HCT116 (cell line): ENCODE measurements around the gene PXT1. TPM values are rescaled to one million over a fixed set of nuclear protein-coding genes. Genes with fewer than 3 reads are reported as not detected.
A peak's percentile ranks its signal among the peaks of the same experiment; 100 is the strongest.
"Not testable (repeated sequence)": the region's sequence is repeated elsewhere in the genome, so short reads cannot be mapped to it uniquely, and the experiment has no call there.

Experiments
- ATAC-seq: fragments of 200-7000 bp; cut with Tn5 transposase; 2 replicates; pipeline ENCODE4 v1.9.1; 2020; ENCODE audit warnings: mild to moderate bottlenecking, moderate library complexity
- BruUV-seq: library from RNA; stranded (reverse); fragments of 400-500 nt; replicated peaks from 2 replicates; lab custom pipeline; 2021; lab: Mats Ljungman, UMichigan
- CTCF ChIA-PET: fragments of 300-600 bp; sonication (Branson Sonifier 250); formaldehyde crosslinking; loops from one replicate; lab custom pipeline; 2021; ENCODE audit warnings: antibody characterized with exemption; lab: Charles Lee
- POLR2A ChIA-PET: fragments of 300-600, 350-600 bp; sonication (Branson Sonifier 250); formaldehyde crosslinking; loops from one replicate; lab custom pipeline; 2021; ENCODE audit warnings: antibody characterized with exemption; lab: Charles Lee
- RAD21 ChIA-PET, 2 experiments: fragments of 300-600 bp; sonication (Branson Sonifier 250); formaldehyde crosslinking; loops; one replicate each; lab custom pipeline; 2023; ENCODE audit warnings: low total read pairs in 2 of 2; ENCODE audit not compliant: uncharacterized antibody in 2 of 2, unreplicated experiment in 2 of 2, low non-redundant PET in 1 of 2; lab: Charles Lee
- DNase-seq: peaks from one replicate; pipeline ENCODE4 v3.0.0-alpha.2; 2010; ENCODE audit warnings: low read depth, low spot score
- H2AFZ ChIP-seq: fragments of 200-600 bp; shearing (Covaris generic), sonication (generic); 2 replicates; pipeline ENCODE4 v1.6.1; 2017; ENCODE audit warnings: low read depth, mixed run types, mixed read lengths, antibody characterized with exemption, low read length; ENCODE audit not compliant: poor library complexity, severe bottlenecking
- H3K27ac ChIP-seq: 2 replicates; pipeline ENCODE4 v1.5.1; 2012; ENCODE audit warnings: low read depth, low read length
- H3K27me3 ChIP-seq: fragments of 200-600 bp; sonication (generic); 2 replicates; pipeline ENCODE4 v1.6.1; 2016; ENCODE audit warnings: mixed run types, low read length, mixed read lengths; ENCODE audit not compliant: insufficient read depth
- H3K36me3 ChIP-seq, 2 experiments: fragments of 200-500 bp in 1 of 2; fragments of 200-600 bp in 1 of 2; sonication (Bioruptor generic) in 1 of 2; sonication (generic) in 1 of 2; 2 replicates each; pipeline versions ENCODE4 v1.5.1 to v1.6.1; 2014 to 2016; ENCODE audit warnings: low read length in 2 of 2, inconsistent platforms in 1 of 2, mixed read lengths in 1 of 2, mixed run types in 1 of 2; ENCODE audit not compliant: insufficient read depth in 2 of 2, control insufficient read depth in 1 of 2
- H3K4me1 ChIP-seq, 2 experiments: fragments of 200-600 bp in 1 of 2; sonication (generic) in 1 of 2; 2 replicates each; pipeline versions ENCODE4 v1.5.1 to v1.6.1; 2012 to 2017; ENCODE audit warnings: low read length in 2 of 2, inconsistent platforms in 1 of 2, mild to moderate bottlenecking in 1 of 2, mixed read lengths in 1 of 2, mixed run types in 1 of 2, moderate library complexity in 1 of 2; ENCODE audit not compliant: insufficient read depth in 2 of 2, control insufficient read depth in 1 of 2
- H3K4me2 ChIP-seq: fragments of 200-600 bp; sonication (generic); 2 replicates; pipeline ENCODE4 v1.6.1; 2017; ENCODE audit warnings: mixed run types, low read length, mixed read lengths
- H3K4me3 ChIP-seq, 2 experiments: fragments of 200-600 bp in 1 of 2; sonication (generic) in 1 of 2; replicated peaks in 1 of 2; 2 replicates each; pipeline ENCODE4 v1.5.1; 2011 to 2016; ENCODE audit warnings: low read length in 2 of 2, control low read depth in 1 of 2, low read depth in 1 of 2, mild to moderate bottlenecking in 1 of 2, mixed read lengths in 1 of 2, mixed run types in 1 of 2
- H3K79me2 ChIP-seq: fragments of 200-600 bp; sonication (generic); 2 replicates; pipeline ENCODE4 v1.6.1; 2017; ENCODE audit warnings: mild to moderate bottlenecking, mixed run types, low read length, moderate library complexity, mixed read lengths; ENCODE audit not compliant: insufficient read depth
- H3K9ac ChIP-seq: fragments of 200-600 bp; sonication (generic); 2 replicates; pipeline ENCODE4 v1.6.1; 2016; ENCODE audit warnings: low read length, mixed read lengths
- H3K9me2 ChIP-seq: fragments of 200-600 bp; sonication (generic), shearing (Covaris generic); 2 replicates; pipeline ENCODE4 v1.6.1; 2017; ENCODE audit warnings: mixed run types, mild to moderate bottlenecking, moderate library complexity; ENCODE audit not compliant: insufficient read depth
- H3K9me3 ChIP-seq, 2 experiments: fragments of 200-500 bp in 1 of 2; fragments of 200-600 bp in 1 of 2; sonication (Bioruptor generic) in 1 of 2; sonication (generic) in 1 of 2; 2 replicates each; pipeline ENCODE4 v1.6.1; 2014 to 2017; ENCODE audit warnings: low read length in 2 of 2, mixed read lengths in 2 of 2, inconsistent platforms in 1 of 2, low read depth in 1 of 2, mild to moderate bottlenecking in 1 of 2, mixed run types in 1 of 2, moderate library complexity in 1 of 2; ENCODE audit not compliant: control insufficient read depth in 1 of 2, insufficient read depth in 1 of 2
- H4K20me1 ChIP-seq: fragments of 200-600 bp; sonication (generic), shearing (Covaris generic); 2 replicates; pipeline ENCODE4 v1.6.1; 2017; ENCODE audit warnings: mixed run types, mild to moderate bottlenecking, moderate library complexity; ENCODE audit not compliant: insufficient read depth
- CBX3 ChIP-seq: IDR thresholded peaks from 2 replicates; pipeline ENCODE4 v1.6.1; 2012; ENCODE audit warnings: low read depth
- CEBPB ChIP-seq: IDR thresholded peaks from 2 replicates; pipeline ENCODE4 v1.6.1; 2012; ENCODE audit warnings: low read depth
- EGR1 ChIP-seq: IDR thresholded peaks from 2 replicates; pipeline ENCODE4 v1.6.1; 2012; ENCODE audit warnings: low read depth
- EZH2phosphoT487 ChIP-seq: fragments of 200-600 bp; IDR thresholded peaks from 2 replicates; pipeline ENCODE4 v1.6.1; 2018; ENCODE audit warnings: antibody characterized with exemption, borderline replicate concordance
- FOSL1 ChIP-seq: IDR thresholded peaks from 2 replicates; pipeline ENCODE4 v1.6.1; 2012; ENCODE audit warnings: low read depth
- JUND ChIP-seq: IDR thresholded peaks from 2 replicates; pipeline ENCODE4 v1.6.1; 2012
- POLR2A ChIP-seq: IDR thresholded peaks from 2 replicates; pipeline ENCODE4 v1.7.0; 2011; ENCODE audit warnings: borderline replicate concordance; ENCODE audit not compliant: insufficient read depth, insufficient read length; ENCODE audit errors: extremely low read depth
- POLR2AphosphoS5 ChIP-seq: IDR thresholded peaks from 2 replicates; pipeline ENCODE4 v1.6.1; 2011; ENCODE audit warnings: mild to moderate bottlenecking, low read depth, low read length, moderate library complexity
- SP1 ChIP-seq: IDR thresholded peaks from 2 replicates; pipeline ENCODE4 v1.6.1; 2012; ENCODE audit warnings: low read depth
- SRF ChIP-seq: IDR thresholded peaks from 2 replicates; pipeline ENCODE4 v1.6.1; 2012; ENCODE audit warnings: low read depth
- YY1 ChIP-seq: IDR thresholded peaks from 2 replicates; pipeline ENCODE4 v1.6.1; 2011; ENCODE audit warnings: low read length, low read depth, moderate library complexity, mild to moderate bottlenecking; ENCODE audit not compliant: insufficient replicate concordance; ENCODE audit errors: extremely low read depth
- intact Hi-C: fragments of 100-400 bp; cut with micrococcal nuclease; formaldehyde crosslinking; loops from 2 replicates; pipeline ENCODE4 v1.10.0; 2022
- total RNA-seq: library from RNA; stranded (reverse); gene quantifications from one replicate; pipeline ENCODE4 v1.2.1, GENCODE V29; 2021; ENCODE audit not compliant: unreplicated experiment
- TF ChIP-seq, protein P1 (sequence below), 3 experiments: fragments of 200-600 bp in 1 of 3; sonication (generic) in 1 of 3; IDR thresholded peaks in 2 of 3; conservative IDR thresholded peaks in 1 of 3; 2 replicates each; pipeline ENCODE4 v1.5.1; 2012 to 2017; ENCODE audit warnings: low read depth in 2 of 3, low read length in 2 of 3, antibody characterized with exemption in 1 of 3, borderline replicate concordance in 1 of 3, control low read depth in 1 of 3, mild to moderate bottlenecking in 1 of 3, mixed read lengths in 1 of 3, mixed run types in 1 of 3, moderate library complexity in 1 of 3; ENCODE audit not compliant: insufficient read depth in 1 of 3
- TF ChIP-seq, protein P2 (sequence below): IDR thresholded peaks from 2 replicates; pipeline ENCODE4 v1.6.1; 2012
- TF ChIP-seq, protein P3 (sequence below): IDR thresholded peaks from 2 replicates; pipeline ENCODE4 v1.6.1; 2012; ENCODE audit warnings: low read depth

PXT1 gene
- total RNA-seq, 1 experiment from 2014 or later, result 0.17 TPM

DNA sequence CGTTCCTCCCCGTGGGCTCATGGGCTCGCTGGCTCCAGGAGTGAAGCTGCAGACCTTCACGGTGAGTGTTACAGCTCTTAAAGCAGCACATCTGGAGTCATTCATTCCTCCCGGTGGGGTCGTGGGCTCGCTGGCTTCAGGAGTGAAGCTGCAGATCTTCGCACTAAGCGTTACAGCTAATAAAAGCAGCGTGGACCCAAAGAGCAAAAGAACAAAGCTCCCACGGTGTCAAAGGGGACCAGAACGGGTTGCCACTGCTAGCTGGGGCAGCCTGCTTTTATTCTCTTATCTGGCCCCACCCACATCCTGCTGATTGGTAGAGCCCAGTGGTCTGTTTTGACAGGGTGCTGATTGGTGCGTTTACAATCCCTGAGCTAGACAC lies 79.3 kb downstream of the PXT1 start:
- RAD21 ChIA-PET, result interaction anchor here in 1 of 2 experiments (0.9 kb wide), 1 partner anchor 11 kb away, joined by 4 read pairs; no protein-coding TSS in a partner anchor
- POLR2A ChIA-PET, intact Hi-C loops: not testable (repeated sequence)

DNA sequence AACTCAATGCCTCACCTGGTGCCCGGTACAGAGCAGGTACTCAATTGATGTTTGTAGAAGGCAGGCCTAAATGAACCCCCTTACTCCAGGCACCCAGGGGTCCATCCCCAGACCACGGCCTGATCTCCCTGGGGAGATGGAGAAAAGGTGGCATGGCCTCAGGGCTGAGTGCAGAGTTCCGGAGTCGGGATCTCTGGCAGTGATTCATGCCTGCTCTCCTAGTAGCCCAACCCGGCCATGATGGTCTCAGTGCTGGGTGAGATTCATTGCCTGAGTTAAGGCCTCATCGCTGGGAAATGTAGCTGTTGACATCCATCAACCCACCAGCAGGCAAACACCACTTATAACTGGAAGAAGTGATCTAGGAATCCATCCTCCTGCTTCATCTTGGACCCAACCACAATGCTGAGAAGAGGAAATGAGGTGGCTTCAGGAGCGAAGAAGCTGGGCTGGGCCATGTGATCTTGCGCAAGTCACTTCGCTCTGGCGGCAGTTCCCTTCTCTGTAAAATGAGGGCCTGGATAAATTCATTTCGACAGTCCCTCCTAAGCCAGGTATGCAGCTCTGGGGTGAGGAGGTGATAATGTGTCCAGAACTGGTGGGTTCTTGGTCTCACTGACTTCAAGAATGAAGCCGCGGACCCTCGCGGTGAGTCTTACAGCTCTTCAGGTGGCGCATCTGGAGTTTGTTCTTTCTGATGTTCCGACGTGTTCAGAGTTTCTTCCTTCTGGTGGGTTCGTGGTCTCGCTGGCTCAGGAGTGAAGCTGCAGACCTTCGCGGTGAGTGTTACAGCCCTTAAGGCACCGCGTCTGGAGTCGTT lies 79.9 kb downstream of the PXT1 start:
- ChIA-PET POLR2A (no interaction called here), RAD21 (interaction anchor here in 1 of 2 experiments (0.9 kb wide), 1 partner anchor 12 kb away, joined by 4 read pairs; no protein-coding TSS in a partner anchor), CTCF (interaction anchor here (1.2 kb wide), 1 partner anchor 239 kb away, joined by 3 read pairs; no protein-coding TSS in a partner anchor)
- no peaks in the 10 kb centered on the region for H3K36me3 ChIP-seq
- H3K27me3 ChIP-seq, result no peaks in the 10 kb centered on the region
- no peaks in the 10 kb centered on the region for H4K20me1 ChIP-seq
- H3K9me3 ChIP-seq, result no peaks in the 10 kb centered on the region
- DNase-seq, result no peak
- no peak overlapping the region for H3K4me3 ChIP-seq
- ATAC-seq, result no peak
- H2AFZ ChIP-seq, result no peak overlapping the region
- H3K4me2 ChIP-seq, result no peak overlapping the region
- no peak overlapping the region for H3K9ac ChIP-seq
- TSS peak; percentile 85 for BruUV-seq
- H3K27ac ChIP-seq, result no peak overlapping the region
- intact Hi-C loops, result no loop called here
- H3K4me1 ChIP-seq, result peaks cover 0 to 4% of the 10 kb centered on the region in 2 experiments; a peak in 1 of 4 replicates
- no peaks in the 10 kb centered on the region for H3K9me2 ChIP-seq
- H3K79me2 ChIP-seq, result no peaks in the 10 kb centered on the region
- TF ChIP-seq FOSL1 (no peak), CBX3 (no peak), JUND (no peak), POLR2A (no peak), EGR1 (no peak), POLR2AphosphoS5 (no peak), YY1 (no peak), SP1 (no peak), SRF (no peak), EZH2phosphoT487 (no peak), CEBPB (no peak)
- TF ChIP-seq, protein P1, sequence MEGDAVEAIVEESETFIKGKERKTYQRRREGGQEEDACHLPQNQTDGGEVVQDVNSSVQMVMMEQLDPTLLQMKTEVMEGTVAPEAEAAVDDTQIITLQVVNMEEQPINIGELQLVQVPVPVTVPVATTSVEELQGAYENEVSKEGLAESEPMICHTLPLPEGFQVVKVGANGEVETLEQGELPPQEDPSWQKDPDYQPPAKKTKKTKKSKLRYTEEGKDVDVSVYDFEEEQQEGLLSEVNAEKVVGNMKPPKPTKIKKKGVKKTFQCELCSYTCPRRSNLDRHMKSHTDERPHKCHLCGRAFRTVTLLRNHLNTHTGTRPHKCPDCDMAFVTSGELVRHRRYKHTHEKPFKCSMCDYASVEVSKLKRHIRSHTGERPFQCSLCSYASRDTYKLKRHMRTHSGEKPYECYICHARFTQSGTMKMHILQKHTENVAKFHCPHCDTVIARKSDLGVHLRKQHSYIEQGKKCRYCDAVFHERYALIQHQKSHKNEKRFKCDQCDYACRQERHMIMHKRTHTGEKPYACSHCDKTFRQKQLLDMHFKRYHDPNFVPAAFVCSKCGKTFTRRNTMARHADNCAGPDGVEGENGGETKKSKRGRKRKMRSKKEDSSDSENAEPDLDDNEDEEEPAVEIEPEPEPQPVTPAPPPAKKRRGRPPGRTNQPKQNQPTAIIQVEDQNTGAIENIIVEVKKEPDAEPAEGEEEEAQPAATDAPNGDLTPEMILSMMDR (IDR thresholded peaks at IDR 0.05 in 2 of 3, conservative IDR thresholded peaks at IDR 0.05 in 1 of 3; ENCODE audit: borderline replicate concordance in 1 of 3, insufficient read depth in 1 of 3, low read depth in 2 of 3, low read length in 2 of 3), result no peak
- TF ChIP-seq, protein P2, sequence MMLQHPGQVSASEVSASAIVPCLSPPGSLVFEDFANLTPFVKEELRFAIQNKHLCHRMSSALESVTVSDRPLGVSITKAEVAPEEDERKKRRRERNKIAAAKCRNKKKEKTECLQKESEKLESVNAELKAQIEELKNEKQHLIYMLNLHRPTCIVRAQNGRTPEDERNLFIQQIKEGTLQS, result no peak
- TF ChIP-seq, protein P3, sequence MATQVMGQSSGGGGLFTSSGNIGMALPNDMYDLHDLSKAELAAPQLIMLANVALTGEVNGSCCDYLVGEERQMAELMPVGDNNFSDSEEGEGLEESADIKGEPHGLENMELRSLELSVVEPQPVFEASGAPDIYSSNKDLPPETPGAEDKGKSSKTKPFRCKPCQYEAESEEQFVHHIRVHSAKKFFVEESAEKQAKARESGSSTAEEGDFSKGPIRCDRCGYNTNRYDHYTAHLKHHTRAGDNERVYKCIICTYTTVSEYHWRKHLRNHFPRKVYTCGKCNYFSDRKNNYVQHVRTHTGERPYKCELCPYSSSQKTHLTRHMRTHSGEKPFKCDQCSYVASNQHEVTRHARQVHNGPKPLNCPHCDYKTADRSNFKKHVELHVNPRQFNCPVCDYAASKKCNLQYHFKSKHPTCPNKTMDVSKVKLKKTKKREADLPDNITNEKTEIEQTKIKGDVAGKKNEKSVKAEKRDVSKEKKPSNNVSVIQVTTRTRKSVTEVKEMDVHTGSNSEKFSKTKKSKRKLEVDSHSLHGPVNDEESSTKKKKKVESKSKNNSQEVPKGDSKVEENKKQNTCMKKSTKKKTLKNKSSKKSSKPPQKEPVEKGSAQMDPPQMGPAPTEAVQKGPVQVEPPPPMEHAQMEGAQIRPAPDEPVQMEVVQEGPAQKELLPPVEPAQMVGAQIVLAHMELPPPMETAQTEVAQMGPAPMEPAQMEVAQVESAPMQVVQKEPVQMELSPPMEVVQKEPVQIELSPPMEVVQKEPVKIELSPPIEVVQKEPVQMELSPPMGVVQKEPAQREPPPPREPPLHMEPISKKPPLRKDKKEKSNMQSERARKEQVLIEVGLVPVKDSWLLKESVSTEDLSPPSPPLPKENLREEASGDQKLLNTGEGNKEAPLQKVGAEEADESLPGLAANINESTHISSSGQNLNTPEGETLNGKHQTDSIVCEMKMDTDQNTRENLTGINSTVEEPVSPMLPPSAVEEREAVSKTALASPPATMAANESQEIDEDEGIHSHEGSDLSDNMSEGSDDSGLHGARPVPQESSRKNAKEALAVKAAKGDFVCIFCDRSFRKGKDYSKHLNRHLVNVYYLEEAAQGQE, result no peak

More for the DNA sequence above, 79.3 kb downstream of the PXT1 start:
- H3K27ac ChIP-seq, H3K36me3 ChIP-seq, H3K9me2 ChIP-seq, H4K20me1 ChIP-seq, H3K9ac ChIP-seq, H3K4me2 ChIP-seq, H3K79me2 ChIP-seq, H3K4me3 ChIP-seq, H3K9me3 ChIP-seq, H3K27me3 ChIP-seq, ATAC-seq, BruUV-seq, H2AFZ ChIP-seq, H3K4me1 ChIP-seq, CTCF ChIA-PET, DNase-seq: not testable (repeated sequence)
